ENCODE data around the gene CORO2A.

DNA sequence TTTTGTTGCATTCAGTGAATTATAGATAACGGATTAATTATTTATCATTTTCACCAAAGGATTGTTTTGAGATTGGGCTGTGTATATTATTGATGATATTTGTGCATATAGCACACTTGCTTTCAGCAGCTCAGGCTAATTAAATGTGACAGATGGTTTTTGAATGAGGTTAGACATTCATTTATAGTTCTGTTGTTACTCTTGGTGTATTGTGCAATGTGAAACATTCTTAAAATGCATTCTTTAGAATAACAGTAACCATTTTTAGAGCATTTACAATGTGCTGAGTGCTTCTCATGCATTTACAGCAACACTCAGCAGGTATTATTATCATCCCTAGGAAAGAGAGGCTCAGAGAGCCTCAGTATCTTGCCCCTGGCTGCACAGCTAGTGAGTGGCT is 112.1 kb downstream of the CORO2A start:
- TF ChIP-seq, protein P1, sequence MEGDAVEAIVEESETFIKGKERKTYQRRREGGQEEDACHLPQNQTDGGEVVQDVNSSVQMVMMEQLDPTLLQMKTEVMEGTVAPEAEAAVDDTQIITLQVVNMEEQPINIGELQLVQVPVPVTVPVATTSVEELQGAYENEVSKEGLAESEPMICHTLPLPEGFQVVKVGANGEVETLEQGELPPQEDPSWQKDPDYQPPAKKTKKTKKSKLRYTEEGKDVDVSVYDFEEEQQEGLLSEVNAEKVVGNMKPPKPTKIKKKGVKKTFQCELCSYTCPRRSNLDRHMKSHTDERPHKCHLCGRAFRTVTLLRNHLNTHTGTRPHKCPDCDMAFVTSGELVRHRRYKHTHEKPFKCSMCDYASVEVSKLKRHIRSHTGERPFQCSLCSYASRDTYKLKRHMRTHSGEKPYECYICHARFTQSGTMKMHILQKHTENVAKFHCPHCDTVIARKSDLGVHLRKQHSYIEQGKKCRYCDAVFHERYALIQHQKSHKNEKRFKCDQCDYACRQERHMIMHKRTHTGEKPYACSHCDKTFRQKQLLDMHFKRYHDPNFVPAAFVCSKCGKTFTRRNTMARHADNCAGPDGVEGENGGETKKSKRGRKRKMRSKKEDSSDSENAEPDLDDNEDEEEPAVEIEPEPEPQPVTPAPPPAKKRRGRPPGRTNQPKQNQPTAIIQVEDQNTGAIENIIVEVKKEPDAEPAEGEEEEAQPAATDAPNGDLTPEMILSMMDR (IDR thresholded peaks at IDR 0.05; ENCODE audit: control extremely low read depth in 1 of 3, insufficient read depth in 1 of 3, low read depth in 1 of 3, low read length in 3 of 3) = no peak
- no peak for TF ChIP-seq HDAC2 (IDR thresholded peaks at IDR 0.05; ENCODE audit: borderline replicate concordance in 1 of 2, low read depth in 2 of 2, low read length in 2 of 2)
- TF ChIP-seq ZNF274 (IDR thresholded peaks at IDR 0.05; ENCODE audit: borderline replicate concordance, extremely low read depth, low read length) = no peak
- TF ChIP-seq, protein P2, sequence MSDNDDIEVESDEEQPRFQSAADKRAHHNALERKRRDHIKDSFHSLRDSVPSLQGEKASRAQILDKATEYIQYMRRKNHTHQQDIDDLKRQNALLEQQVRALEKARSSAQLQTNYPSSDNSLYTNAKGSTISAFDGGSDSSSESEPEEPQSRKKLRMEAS (IDR thresholded peaks at IDR 0.05) = no peak
- no peak for TF ChIP-seq SP2 (IDR thresholded peaks at IDR 0.05; ENCODE audit: low read length)
- no peak for TF ChIP-seq POLR2AphosphoS5 (IDR thresholded peaks at IDR 0.05; ENCODE audit: low read depth, low read length)
- TF ChIP-seq PHF8 (conservative IDR thresholded peaks at IDR 0.05; ENCODE audit: low read depth, low read length) = no peak
- TF ChIP-seq SP1 (IDR thresholded peaks at IDR 0.05; ENCODE audit: low read depth, low read length) = no peak
- TF ChIP-seq TAF7 (optimal IDR thresholded peaks at IDR 0.05; ENCODE audit: borderline replicate concordance, low read depth, low read length) = no peak
- TF ChIP-seq HDAC6 (IDR thresholded peaks at IDR 0.05; ENCODE audit: low read depth, low read length) = no peak
- TF ChIP-seq RNF2 (IDR thresholded peaks at IDR 0.05; ENCODE audit: borderline replicate concordance, low read depth, low read length, missing control alignments, poor library complexity, severe bottlenecking) = no peak
- TF ChIP-seq EP300 (IDR thresholded peaks at IDR 0.05; ENCODE audit: borderline replicate concordance in 1 of 2, low read depth in 2 of 2, low read length in 2 of 2) = no peak
- TF ChIP-seq CHD2 (IDR thresholded peaks at IDR 0.05; ENCODE audit: low read length) = no peak
